Mesenchymal stem cell (in vitro differentiated cells and primary cell): ENCODE results near the gene AHRR.

Experiments used
- DNase-seq: peaks from one replicate; pipeline ENCODE4 v3.0.0-alpha.2; 2013
- H2AFZ ChIP-seq: one replicate; pipeline ENCODE4 v1.6.1; 2013; ENCODE audit warnings: low read depth, mild to moderate bottlenecking, control low read depth, inconsistent platforms, low read length, moderate library complexity
- H2AK5ac ChIP-seq: 2 replicates; pipeline ENCODE4 v1.6.1; 2013; ENCODE audit warnings: low read length, moderate library complexity, mild to moderate bottlenecking, inconsistent platforms; ENCODE audit not compliant: severe bottlenecking
- H2BK120ac ChIP-seq: one replicate; pipeline ENCODE4 v1.6.1; 2013; ENCODE audit warnings: low read depth, mild to moderate bottlenecking, inconsistent platforms, low read length, moderate library complexity
- H2BK12ac ChIP-seq, 2 experiments: one replicate each; pipeline ENCODE4 v1.6.1; 2013; ENCODE audit warnings: inconsistent platforms in 2 of 2, low read length in 2 of 2, mild to moderate bottlenecking in 2 of 2, moderate library complexity in 2 of 2, control low read depth in 1 of 2
- H2BK15ac ChIP-seq: one replicate; pipeline ENCODE4 v1.6.1; 2013; ENCODE audit warnings: mild to moderate bottlenecking, low read depth, inconsistent platforms; ENCODE audit not compliant: poor library complexity, severe bottlenecking
- H2BK5ac ChIP-seq: 2 replicates; pipeline ENCODE4 v1.6.1; 2013; ENCODE audit warnings: low read depth, mild to moderate bottlenecking, low read length, control low read depth, inconsistent platforms; ENCODE audit not compliant: poor library complexity, severe bottlenecking
- H3K14ac ChIP-seq, 2 experiments: one replicate each; pipeline ENCODE4 v1.6.1; 2013; ENCODE audit warnings: inconsistent platforms in 2 of 2, low read length in 2 of 2, control low read depth in 1 of 2, mild to moderate bottlenecking in 1 of 2, moderate library complexity in 1 of 2
- H3K18ac ChIP-seq, 2 experiments: one replicate each; pipeline ENCODE4 v1.6.1; 2013; ENCODE audit warnings: inconsistent platforms in 2 of 2, low read length in 2 of 2, control low read depth in 1 of 2, low read depth in 1 of 2, mild to moderate bottlenecking in 1 of 2
- H3K23ac ChIP-seq, 2 experiments: one replicate each; pipeline ENCODE4 v1.6.1; 2013; ENCODE audit warnings: inconsistent platforms in 2 of 2, low read length in 2 of 2, mild to moderate bottlenecking in 2 of 2, moderate library complexity in 2 of 2, control low read depth in 1 of 2
- H3K27ac ChIP-seq: 2 replicates; pipeline ENCODE4 v1.5.1; 2013; ENCODE audit warnings: mild to moderate bottlenecking, moderate library complexity, low read length, control low read depth, inconsistent platforms; ENCODE audit not compliant: poor library complexity, severe bottlenecking
- H3K27me3 ChIP-seq, 2 experiments: 2 replicates each; pipeline versions ENCODE4 v1.6.1 to v1.7.0; 2013; ENCODE audit warnings: low read length in 2 of 2, mild to moderate bottlenecking in 2 of 2, moderate library complexity in 2 of 2, control low read depth in 1 of 2, inconsistent platforms in 1 of 2; ENCODE audit not compliant: control insufficient read depth in 1 of 2, insufficient read depth in 1 of 2
- H3K36me3 ChIP-seq, 2 experiments: 2 replicates each; pipeline versions ENCODE4 v1.6.1 to v1.7.0; 2013; ENCODE audit warnings: low read length in 2 of 2, control low read depth in 1 of 2, inconsistent platforms in 1 of 2, low read depth in 1 of 2, mild to moderate bottlenecking in 1 of 2; ENCODE audit not compliant: insufficient read depth in 2 of 2, control insufficient read depth in 1 of 2
- H3K4ac ChIP-seq, 2 experiments: one replicate each; pipeline ENCODE4 v1.6.1; 2013; ENCODE audit warnings: inconsistent platforms in 2 of 2, low read length in 2 of 2, mild to moderate bottlenecking in 2 of 2, moderate library complexity in 2 of 2, control low read depth in 1 of 2, low read depth in 1 of 2
- H3K4me1 ChIP-seq: 2 replicates; pipeline ENCODE4 v1.6.1; 2013; ENCODE audit warnings: low read depth, low read length, control low read depth; ENCODE audit not compliant: control insufficient read depth, insufficient read depth
- H3K4me2 ChIP-seq: 2 replicates; pipeline ENCODE4 v1.6.1; 2013; ENCODE audit warnings: low read length, mild to moderate bottlenecking, inconsistent platforms; ENCODE audit not compliant: poor library complexity, severe bottlenecking
- H3K4me3 ChIP-seq, 2 experiments: 2 replicates each; pipeline versions ENCODE4 v1.5.1 to v1.7.0; 2013; ENCODE audit warnings: low read length in 2 of 2, mild to moderate bottlenecking in 2 of 2, control low read depth in 1 of 2, low read depth in 1 of 2; ENCODE audit not compliant: insufficient read depth in 1 of 2
- H3K79me1 ChIP-seq: replicated peaks from 2 replicates; pipeline ENCODE4 v1.6.1; 2013; ENCODE audit warnings: mild to moderate bottlenecking, control low read depth, low read length, inconsistent platforms; ENCODE audit not compliant: poor library complexity, severe bottlenecking
- H3K9ac ChIP-seq: 2 replicates; pipeline ENCODE4 v1.7.0; 2013; ENCODE audit warnings: mild to moderate bottlenecking, low read length, moderate library complexity
- H3K9me3 ChIP-seq: 2 replicates; pipeline ENCODE4 v1.7.0; 2013; ENCODE audit warnings: mild to moderate bottlenecking, low read length; ENCODE audit not compliant: control insufficient read depth
- H4K8ac ChIP-seq: one replicate; pipeline ENCODE4 v1.6.1; 2013; ENCODE audit warnings: inconsistent platforms, mild to moderate bottlenecking, low read length, moderate library complexity
- H4K91ac ChIP-seq: one replicate; pipeline ENCODE4 v1.6.1; 2013; ENCODE audit warnings: mild to moderate bottlenecking, low read length, inconsistent platforms
- WGBS: methylation state at CpG from one replicate; pipeline ENCODE4 v1.1.7; 2013; ENCODE audit warnings: mixed read lengths; 5-methylcytosine and 5-hydroxymethylcytosine counted together

AHRR gene

DNA sequence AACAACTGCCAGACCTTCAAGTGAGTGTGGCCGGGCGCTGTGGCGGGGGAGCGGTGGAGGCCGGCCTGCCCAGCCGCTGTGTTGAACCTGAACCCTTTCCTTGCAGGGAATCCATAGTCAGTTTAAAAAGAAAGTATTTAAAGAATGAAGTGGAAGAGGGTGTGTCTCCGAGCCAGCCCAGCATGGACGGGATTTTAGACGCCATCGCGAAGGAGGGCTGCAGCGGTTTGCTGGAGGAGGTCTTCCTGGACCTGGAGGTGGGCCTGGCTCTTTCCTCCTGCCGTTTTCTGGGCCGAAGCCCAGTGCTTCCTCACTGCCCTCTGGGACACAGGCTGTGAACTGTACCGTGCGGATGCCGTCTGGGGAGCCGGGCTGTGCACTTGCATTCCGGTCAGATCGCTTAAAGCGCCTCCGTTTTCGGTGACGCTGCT is 140.6 kb downstream of the AHRR start:
- peaks cover 29% of the 10 kb centered on the region for H3K79me1 ChIP-seq
- no peak overlapping the region for H2BK5ac ChIP-seq
- H3K36me3 ChIP-seq, result peaks cover 72 to 90% of the 10 kb centered on the region in 2 experiments
- no peak overlapping the region for H2AFZ ChIP-seq
- H3K4ac ChIP-seq, result no peak overlapping the region
- no peak overlapping the region for H2BK120ac ChIP-seq
- peaks cover 4% of the 10 kb centered on the region for H3K4me1 ChIP-seq
- no peak overlapping the region for H2AK5ac ChIP-seq
- WGBS, result 95% methylated on average over 17 of the region's 24 CpGs
- H2BK12ac ChIP-seq, result no peak overlapping the region
- no peak overlapping the region for H3K4me3 ChIP-seq
- H3K27me3 ChIP-seq, result no peaks in the 10 kb centered on the region
- H4K8ac ChIP-seq, result no peak overlapping the region
- H3K14ac ChIP-seq, result no peak overlapping the region
- H3K9ac ChIP-seq, result no peak overlapping the region
- no peak overlapping the region for H4K91ac ChIP-seq
- no peak for DNase-seq
- H3K9me3 ChIP-seq, result no peaks in the 10 kb centered on the region
- no peak overlapping the region for H3K18ac ChIP-seq
- H2BK15ac ChIP-seq, result no peak overlapping the region
- no peak overlapping the region for H3K23ac ChIP-seq
- no peak overlapping the region for H3K4me2 ChIP-seq
- no peak overlapping the region for H3K27ac ChIP-seq

DNA sequence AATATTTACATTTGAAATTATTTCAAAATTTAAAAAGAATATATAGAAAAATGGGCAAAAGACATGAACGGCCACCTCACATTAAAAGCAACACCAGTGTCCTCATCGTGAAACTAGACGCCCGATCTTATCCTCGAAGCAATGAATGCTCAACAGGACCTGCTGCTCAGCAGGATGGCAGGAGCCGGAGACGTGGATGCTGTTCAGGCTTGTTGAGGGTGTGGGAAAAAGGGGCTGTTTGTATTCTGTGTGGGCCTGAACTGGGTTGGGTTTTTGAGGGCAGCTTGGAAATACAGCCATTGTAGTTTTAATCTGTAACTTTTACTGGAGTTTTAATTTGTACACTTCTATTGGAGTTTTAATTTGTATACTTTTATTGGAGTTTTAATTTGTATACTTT is 141.8 kb downstream of the AHRR start:
- Histone ChIP-seq H2AK5ac (no peak overlapping the region), H3K4me1 (peaks cover 4% of the 10 kb centered on the region), H2BK120ac (no peak overlapping the region), H3K4me3 (no peak overlapping the region), H2BK5ac (no peak overlapping the region), H4K8ac (no peak overlapping the region), H3K18ac (no peak overlapping the region), H3K4me2 (no peak overlapping the region), H3K36me3 (peaks cover 65 to 79% of the 10 kb centered on the region in 2 experiments), H3K9me3 (no peaks in the 10 kb centered on the region), H2BK12ac (no peak overlapping the region), H3K14ac (no peak overlapping the region), H3K23ac (no peak overlapping the region), H3K4ac (no peak overlapping the region), H3K27me3 (no peaks in the 10 kb centered on the region), H3K27ac (no peak overlapping the region), H3K79me1 (peaks cover 23% of the 10 kb centered on the region), H2AFZ (no peak overlapping the region), H3K9ac (no peak overlapping the region), H4K91ac (no peak overlapping the region), H2BK15ac (no peak overlapping the region)
- WGBS, result 81% methylated on average over 7 of the region's 7 CpGs
- DNase-seq, result no peak

DNA sequence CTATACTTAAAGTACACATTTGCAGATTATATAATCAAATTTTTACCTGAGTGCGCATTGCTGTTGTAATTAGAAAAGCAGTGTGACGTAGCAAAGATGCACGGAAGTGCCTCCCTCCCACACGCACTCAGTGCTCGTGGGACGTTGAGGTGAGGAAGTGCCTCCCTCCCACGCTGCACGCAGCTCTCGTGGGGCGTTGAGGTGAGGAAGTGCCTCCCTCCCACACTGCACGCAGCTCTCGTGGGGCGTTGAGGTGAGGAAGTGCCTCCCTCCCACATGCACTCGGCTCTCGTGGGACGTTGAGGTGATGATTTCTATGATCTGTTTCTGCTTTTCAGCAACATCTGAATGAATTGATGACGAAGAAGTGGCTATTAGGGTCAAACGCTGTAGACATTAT is 142.4 kb downstream of the AHRR start:
- Histone ChIP-seq H3K4me1 (no peaks in the 10 kb centered on the region), H3K27me3 (no peaks in the 10 kb centered on the region), H3K36me3 (peaks cover 63 to 78% of the 10 kb centered on the region in 2 experiments), H2BK120ac (no peak overlapping the region), H2AK5ac (no peak overlapping the region), H2AFZ (no peak overlapping the region), H3K79me1 (peaks cover 19% of the 10 kb centered on the region), H4K91ac (no peak overlapping the region), H2BK5ac (no peak overlapping the region), H3K4me2 (no peak overlapping the region), H3K27ac (no peak overlapping the region), H2BK12ac (no peak overlapping the region), H3K14ac (no peak overlapping the region), H3K18ac (no peak overlapping the region), H4K8ac (no peak overlapping the region), H3K23ac (no peak overlapping the region), H3K9me3 (no peaks in the 10 kb centered on the region), H3K9ac (no peak overlapping the region), H2BK15ac (no peak overlapping the region), H3K4ac (no peak overlapping the region), H3K4me3 (no peak overlapping the region)
- WGBS, result 92% methylated on average over 18 of the region's 18 CpGs
- DNase-seq, result no peak

DNA sequence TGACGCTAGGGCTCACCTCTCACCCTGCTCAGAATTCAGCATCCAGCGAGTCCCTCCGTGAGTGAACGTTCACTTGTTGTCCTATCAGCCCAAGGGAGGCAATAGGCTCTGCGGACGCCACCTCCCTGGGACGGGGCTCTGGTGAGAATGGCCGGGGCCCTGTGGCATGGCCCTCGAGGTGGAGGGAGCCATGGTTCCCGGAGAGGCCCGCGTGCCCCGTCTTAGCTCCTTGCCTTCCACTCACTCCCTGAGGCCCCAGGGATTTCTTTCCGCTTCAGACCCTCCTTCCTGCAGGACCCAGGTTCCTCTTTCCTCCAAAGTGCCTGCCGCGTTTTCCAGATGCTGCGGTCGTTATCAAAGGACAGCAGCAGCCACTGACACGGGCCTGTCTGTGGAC is 142.9 kb downstream of the AHRR start:
- Histone ChIP-seq H2BK120ac (no peak overlapping the region), H3K4me3 (no peak overlapping the region), H3K4me2 (no peak overlapping the region), H2BK5ac (no peak overlapping the region), H3K14ac (no peak overlapping the region), H3K27me3 (no peaks in the 10 kb centered on the region), H3K9ac (no peak overlapping the region), H3K18ac (no peak overlapping the region), H2AK5ac (no peak overlapping the region), H3K9me3 (no peaks in the 10 kb centered on the region), H3K36me3 (peaks cover 67 to 78% of the 10 kb centered on the region in 2 experiments), H2BK15ac (no peak overlapping the region), H4K91ac (no peak overlapping the region), H3K79me1 (peaks cover 20% of the 10 kb centered on the region), H3K27ac (no peak overlapping the region), H4K8ac (no peak overlapping the region), H3K4me1 (no peaks in the 10 kb centered on the region), H3K4ac (no peak overlapping the region), H2BK12ac (no peak overlapping the region), H2AFZ (no peak overlapping the region), H3K23ac (no peak overlapping the region)
- no peak for DNase-seq
- 92% methylated on average over 19 of the region's 19 CpGs for WGBS
